ENCODE results near the gene TNS3.
"Not testable (repeated sequence)": the region's sequence is repeated elsewhere in the genome, so short reads cannot be mapped to it uniquely, and the experiment has no call there.

Gene TNS3

GRCh38 chr7:47581804-47582763 is at the start of gene TNS3:
Gene TNS3 (minus strand): TSS chr7:47582111. CDS start chr7:47439636, 142,475 bp downstream.
- no peak for DNase-seq

GRCh38 chr7:47631711-47632110 is 49.8 kb upstream of the TNS3 start:
- DNase-seq: no peak

GRCh38 chr7:47627580-47628283 is 45.8 kb upstream of the TNS3 start:
- DNase-seq: no peak

GRCh38 chr7:47625861-47626715 is 44.2 kb upstream of the TNS3 start:
- no peak for DNase-seq

GRCh38 chr7:47624689-47625088 is 42.8 kb upstream of the TNS3 start:
- DNase-seq: no peak

- DNase-seq: no peak
These were observed 41.2 kb upstream of the TNS3 start for GRCh38 chr7:47622946-47623640.

- DNase-seq: no peak
These were observed 40.7 kb upstream of the TNS3 start for GRCh38 chr7:47622586-47622945.

GRCh38 chr7:47621979-47622561 is 40.2 kb upstream of the TNS3 start:
- DNase-seq: no peak

GRCh38 chr7:47621347-47621746 is 39.4 kb upstream of the TNS3 start:
- DNase-seq: no peak

- no peak for DNase-seq
These were observed 37.9 kb upstream of the TNS3 start for GRCh38 chr7:47619806-47620205.

GRCh38 chr7:47617131-47617530 is 35.2 kb upstream of the TNS3 start:
- no peak for DNase-seq

GRCh38 chr7:47614450-47614849 is 32.5 kb upstream of the TNS3 start:
- no peak for DNase-seq

GRCh38 chr7:47611045-47611511 is 29.2 kb upstream of the TNS3 start:
- no peak for DNase-seq

GRCh38 chr7:47610506-47611044 is 28.7 kb upstream of the TNS3 start:
- no peak for DNase-seq

- no peak for DNase-seq
These were observed 28.0 kb upstream of the TNS3 start for GRCh38 chr7:47609803-47610452.

- not testable (repeated sequence) for DNase-seq
These were observed 24.7 kb upstream of the TNS3 start for GRCh38 chr7:47606593-47607046.

GRCh38 chr7:47605816-47606575 is 24.1 kb upstream of the TNS3 start:
- DNase-seq: no peak

GRCh38 chr7:47604496-47604890 is 22.6 kb upstream of the TNS3 start:
- no peak for DNase-seq

- not testable (repeated sequence) for DNase-seq
These were observed 21.8 kb upstream of the TNS3 start for GRCh38 chr7:47603514-47604255.
